Hematopoietic multipotent progenitor cell treated with erythropoietin and hydrocortisone succinate and interleukin-3 and kit ligand, for 4 days (in vitro differentiated cells): ENCODE data around the gene GSE1.

Experiments used
- DNase-seq: peaks from one replicate; pipeline ENCODE4 v3.0.0-alpha.2; 2015

Gene GSE1

DNA sequence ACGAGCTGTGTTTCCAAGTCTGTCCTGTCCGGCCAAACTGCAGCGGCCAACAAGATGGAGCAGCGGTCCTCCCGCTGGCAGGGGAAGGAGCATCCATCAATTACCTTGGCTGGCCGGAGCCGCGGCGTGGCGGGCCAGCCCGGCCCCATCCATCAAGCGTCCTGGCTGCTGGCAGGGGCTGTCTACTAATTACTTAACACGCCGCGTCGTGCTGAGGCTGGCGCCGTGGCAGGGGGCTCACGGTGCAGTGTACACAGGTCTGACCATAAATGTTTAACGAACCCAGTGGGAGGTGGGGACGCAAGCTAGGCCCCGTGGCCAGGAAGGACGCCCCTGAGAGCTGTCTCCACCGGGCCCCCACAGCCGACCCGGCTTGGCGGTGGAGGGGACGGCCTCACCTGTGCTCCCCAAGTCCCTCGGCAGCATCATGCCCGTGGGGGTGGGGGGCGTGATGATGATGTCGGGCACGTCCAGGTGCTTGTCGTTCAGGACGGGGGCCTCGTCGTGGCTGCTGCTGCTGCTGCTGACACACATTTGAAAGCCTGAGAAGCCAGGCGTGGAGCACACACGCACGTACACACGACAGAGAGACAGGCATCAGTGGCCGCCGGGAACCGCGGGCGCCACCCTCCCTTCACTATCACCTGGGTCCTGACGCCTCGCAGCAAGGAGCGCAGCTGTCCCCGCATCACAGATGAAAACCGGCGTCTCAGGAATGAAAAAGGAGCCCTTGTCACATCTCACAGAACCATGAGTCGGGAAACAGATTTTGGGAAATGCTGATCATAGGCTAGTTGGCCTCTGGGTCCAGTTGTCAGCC is 96.9 kb downstream of the GSE1 start:
- DNase-seq: no peak

DNA sequence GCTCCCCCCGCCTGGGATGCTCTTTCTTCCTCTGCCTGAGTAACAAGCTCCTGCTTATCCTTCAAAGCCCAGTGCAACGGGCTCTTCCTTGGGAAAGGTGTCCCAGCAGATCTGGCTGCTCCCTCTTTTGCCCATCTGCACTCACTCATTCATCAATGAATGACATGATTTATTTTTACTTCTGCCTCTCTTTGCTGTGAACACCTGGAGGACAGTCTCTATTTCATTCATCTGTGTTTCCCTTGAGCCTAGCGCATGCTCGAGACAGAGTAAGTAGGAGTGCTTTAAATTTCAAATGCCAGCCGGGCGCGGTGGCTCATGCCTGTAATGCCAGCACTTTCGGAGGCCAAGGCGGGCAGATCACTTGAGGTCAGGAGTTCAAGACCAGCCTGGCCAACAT is 97.6 kb downstream of the GSE1 start:
- no peak for DNase-seq

- DNase-seq: no peak
Observed at GRCh38 chr16:85711982-85712587, 99.0 kb downstream of the GSE1 start.

- no peak for DNase-seq
Observed at GRCh38 chr16:85712801-85713200, 99.7 kb downstream of the GSE1 start.

DNA sequence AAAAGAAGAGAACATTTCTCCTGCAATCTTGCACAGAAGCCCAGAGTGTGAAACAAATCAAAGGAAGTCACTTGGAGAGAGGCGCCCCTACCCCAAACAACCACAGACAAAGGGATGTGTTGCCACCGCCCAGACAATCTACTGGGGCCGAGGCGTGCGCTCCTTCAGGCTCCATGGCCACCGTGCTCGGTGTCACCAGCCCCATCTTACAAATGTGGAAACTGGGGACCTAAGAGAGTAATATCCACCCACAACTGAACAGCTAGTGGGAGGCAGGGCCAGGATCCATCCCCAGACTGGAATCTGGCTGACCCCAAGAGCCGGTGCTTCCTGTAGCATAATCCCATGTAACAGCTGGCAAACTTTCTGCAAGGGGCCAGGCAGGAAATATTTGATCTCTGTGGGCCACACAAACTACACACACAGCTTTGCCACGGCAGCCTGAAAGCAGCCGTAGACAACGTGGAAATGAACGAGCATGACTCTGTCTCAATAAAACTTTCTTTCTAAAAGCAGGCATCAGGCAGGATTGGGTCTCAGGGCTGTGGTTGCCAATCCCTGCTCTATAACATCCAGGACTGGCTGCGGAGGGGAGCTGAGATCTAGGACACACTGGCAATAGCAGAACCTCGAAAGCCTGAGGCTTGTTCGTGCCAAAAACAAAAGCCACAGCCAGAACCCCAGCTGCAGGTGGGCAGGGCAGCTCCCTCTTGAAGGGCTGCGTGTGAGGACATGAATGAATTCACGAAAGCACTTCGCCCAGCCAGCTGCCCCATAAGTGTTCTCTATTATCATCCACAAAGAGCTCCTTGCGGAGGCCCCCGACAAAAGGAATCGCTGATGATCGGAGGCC is 102.3 kb downstream of the GSE1 start:
- peak; percentile 53 for DNase-seq

DNA sequence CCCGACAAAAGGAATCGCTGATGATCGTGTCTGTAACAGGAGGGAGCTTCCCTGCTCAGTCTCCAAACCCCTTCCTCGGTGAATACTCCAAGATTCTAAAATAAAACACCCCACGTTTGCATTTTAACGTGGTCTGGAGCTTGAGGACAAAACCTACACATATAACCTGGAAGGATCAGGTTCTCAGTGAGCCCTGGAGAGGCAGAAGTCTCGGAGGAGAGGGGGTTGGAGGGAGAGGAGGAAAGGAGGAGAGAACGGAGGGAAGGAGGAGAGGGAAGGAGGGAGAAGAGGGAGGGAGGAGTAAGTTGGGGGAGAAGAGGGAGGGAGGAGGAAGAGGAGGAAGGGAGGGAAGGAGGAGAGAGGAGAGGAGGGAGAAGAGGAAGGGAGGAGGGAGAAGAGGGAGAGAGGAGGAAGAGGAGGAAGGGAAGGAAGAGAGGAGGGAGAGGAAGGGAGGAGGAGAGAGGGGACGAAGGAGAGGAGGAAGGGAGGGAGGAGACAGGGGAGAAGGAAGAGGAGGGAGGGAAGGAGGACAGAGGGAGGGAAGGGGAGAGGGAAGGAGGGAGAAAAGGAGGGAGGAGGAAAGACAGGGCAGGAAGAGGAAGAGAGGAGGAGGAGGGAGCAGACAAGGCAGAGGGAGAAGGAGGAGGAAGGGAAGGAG is 103.0 kb downstream of the GSE1 start:
- no peak for DNase-seq

DNA sequence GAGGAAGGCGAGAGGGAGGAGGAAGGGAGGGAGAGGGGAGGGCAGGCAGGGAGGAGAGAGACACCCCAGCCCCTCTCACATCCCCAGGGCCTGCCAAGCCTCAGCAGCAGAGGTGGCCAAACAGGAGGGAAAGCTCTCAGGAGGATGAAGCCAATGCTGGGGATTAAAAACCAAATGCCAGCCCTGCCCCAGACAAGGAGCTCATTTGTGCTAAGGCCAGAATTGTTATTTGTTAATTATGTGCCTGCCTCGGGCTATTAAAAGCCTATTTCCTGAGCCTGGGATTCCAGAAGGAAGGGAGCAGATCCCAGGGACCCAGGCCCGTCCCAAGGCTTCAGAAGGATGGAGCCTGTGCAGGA is 103.5 kb downstream of the GSE1 start:
- DNase-seq: no peak

DNA sequence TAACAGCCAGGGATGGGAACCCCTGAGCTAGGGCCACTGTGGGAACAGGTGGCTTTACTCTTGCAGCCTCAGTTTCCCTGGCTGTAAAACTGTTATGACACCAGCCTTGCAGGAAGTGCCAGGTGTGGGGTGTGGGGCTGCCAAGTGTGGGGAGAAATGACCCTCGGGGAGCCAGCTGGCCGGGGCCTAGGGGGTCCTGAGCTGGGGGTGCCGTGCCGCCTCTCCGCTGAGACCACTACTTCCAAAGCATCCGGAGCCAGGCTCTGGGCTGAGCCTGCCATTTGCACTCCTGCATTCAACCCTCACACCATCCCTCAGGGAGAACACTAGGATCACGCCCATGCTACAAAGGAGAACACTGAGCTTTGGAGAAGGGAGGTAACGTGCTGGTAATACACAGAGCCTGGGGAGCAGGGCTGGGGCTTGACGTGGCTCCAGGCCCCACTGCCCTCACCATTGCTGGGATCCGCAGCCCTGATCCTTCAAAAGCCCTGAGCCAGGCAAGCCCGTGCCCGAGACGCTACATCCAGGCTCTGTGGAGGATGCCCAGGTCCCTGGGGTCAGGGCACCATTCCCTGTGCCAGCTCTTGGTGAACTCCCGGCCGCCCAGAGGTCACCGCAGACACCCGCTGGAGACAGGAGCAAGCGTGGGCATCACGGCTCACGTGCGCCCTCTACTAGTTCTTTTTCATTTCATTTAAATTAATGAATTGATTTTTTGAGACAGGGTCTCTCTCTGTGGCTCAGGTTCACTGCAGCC is 104.5 kb downstream of the GSE1 start:
- peak; percentile 87 for DNase-seq

DNA sequence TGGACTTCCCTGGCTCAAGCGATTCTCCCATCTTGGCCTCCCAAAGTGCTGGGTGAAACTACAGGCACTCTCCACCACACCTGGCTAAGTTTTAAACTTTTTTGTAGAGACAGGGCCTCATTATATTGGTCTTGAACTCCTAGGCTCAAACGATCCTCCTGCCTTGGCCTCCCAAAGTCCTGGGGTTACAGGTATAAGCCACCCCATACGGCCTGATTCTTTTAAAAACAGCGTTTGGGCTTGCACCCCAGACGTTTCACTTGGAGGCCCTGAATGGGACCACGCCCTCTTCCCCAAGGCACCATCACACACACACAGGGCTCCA is 105.0 kb downstream of the GSE1 start:
- no peak for DNase-seq

GRCh38 chr16:85718682-85719081 is 105.6 kb downstream of the GSE1 start:
- no peak for DNase-seq

- DNase-seq: no peak
Observed at GRCh38 chr16:85719605-85720301, 106.6 kb downstream of the GSE1 start.

GRCh38 chr16:85720302-85720637 is 107.1 kb downstream of the GSE1 start:
- DNase-seq: no peak

DNA sequence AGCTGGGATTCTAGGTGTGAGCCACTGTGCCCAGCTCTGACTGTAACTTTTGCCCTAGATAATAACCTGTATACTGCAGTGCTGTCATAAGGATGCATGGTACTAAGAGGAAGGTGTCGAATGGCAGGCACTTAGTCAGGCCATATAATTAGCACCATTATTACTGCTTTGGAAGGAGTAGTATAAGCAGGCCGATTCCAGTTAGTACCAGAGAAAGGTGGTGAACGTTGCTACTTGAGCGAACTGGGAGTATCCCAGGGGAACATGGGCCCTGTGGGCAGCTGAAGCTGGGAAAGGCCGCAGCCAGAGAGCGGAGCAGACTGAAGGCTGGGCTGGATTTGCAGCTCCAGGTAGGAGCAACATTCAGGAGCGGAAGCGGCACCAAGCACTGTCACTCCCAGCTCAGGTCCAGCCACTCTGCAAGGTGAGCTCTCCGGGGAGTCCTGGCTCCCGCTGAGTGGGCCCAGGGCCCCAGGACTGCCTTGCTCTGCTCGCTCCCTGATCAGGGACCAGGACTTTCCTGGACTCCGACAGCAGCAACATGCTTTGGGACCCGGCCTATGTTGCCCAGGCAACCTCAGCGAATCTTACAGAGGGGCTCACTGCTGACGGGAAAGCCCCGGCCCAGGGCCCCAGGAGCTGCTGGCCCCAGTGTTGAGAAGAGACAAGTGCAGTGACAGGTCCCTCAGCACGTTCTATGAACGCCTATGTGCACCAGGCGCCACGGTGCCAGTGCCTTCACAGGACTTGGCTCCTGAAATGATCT is 109.2 kb downstream of the GSE1 start:
- DNase-seq: no peak

- no peak for DNase-seq
Observed at GRCh38 chr16:85724126-85724879, 111.2 kb downstream of the GSE1 start.

GRCh38 chr16:85724936-85725335 is 111.8 kb downstream of the GSE1 start:
- DNase-seq: no peak
